Thymus (tissue), 11 donors: ENCODE measurements around the gene PCCA. TPM values are rescaled to one million over a fixed set of nuclear protein-coding genes. Genes with fewer than 3 reads are reported as not detected.

ENCODE experiments used
- DNase-seq, 9 donors: peaks; one replicate each; pipeline ENCODE4 v3.0.0-alpha.2; 2013; ENCODE audit warnings: low spot score in 9 of 9, low read depth in 6 of 9, missing footprints in 1 of 9
- H3K27ac ChIP-seq, 2 donors: one replicate each; pipeline ENCODE4 v1.5.1; 2013; ENCODE audit warnings: control low read depth in 1 of 2, low read depth in 1 of 2, low read length in 1 of 2, mild to moderate bottlenecking in 1 of 2, moderate library complexity in 1 of 2
- H3K27me3 ChIP-seq, 2 donors: one replicate each; pipeline ENCODE4 v1.5.1; 2013; ENCODE audit warnings: low read length in 1 of 2; ENCODE audit not compliant: control insufficient read depth in 2 of 2, insufficient read depth in 1 of 2
- H3K36me3 ChIP-seq, 2 donors: one replicate each; pipeline ENCODE4 v1.5.1; 2013; ENCODE audit warnings: low read length in 1 of 2, mild to moderate bottlenecking in 1 of 2, moderate library complexity in 1 of 2; ENCODE audit not compliant: control insufficient read depth in 2 of 2, insufficient read depth in 2 of 2
- H3K4me1 ChIP-seq, 2 donors: one replicate each; pipeline ENCODE4 v1.5.1; 2013; ENCODE audit warnings: low read length in 2 of 2; ENCODE audit not compliant: control insufficient read depth in 2 of 2, insufficient read depth in 2 of 2
- H3K4me3 ChIP-seq, 2 donors: one replicate each; pipeline ENCODE4 v1.5.1; 2013; ENCODE audit warnings: low read length in 2 of 2, control low read depth in 1 of 2, mild to moderate bottlenecking in 1 of 2
- H3K9me3 ChIP-seq, 2 donors: one replicate each; pipeline ENCODE4 v1.5.1; 2013; ENCODE audit warnings: low read length in 1 of 2, mild to moderate bottlenecking in 1 of 2; ENCODE audit not compliant: control insufficient read depth in 2 of 2, insufficient read depth in 1 of 2
- WGBS: extraction: QIAGEN DNeasy Blood & Tissue Kit; methylation state at CpG from one replicate; pipeline ENCODE4 v1.1.7; 2013; 5-methylcytosine and 5-hydroxymethylcytosine counted together
- polyA plus RNA-seq: library from polyadenylated mRNA; stranded (reverse); fragments of 200-250 nt; gene quantifications from one replicate; pipeline ENCODE4 v1.2.3, GENCODE V29; 2013
- total RNA-seq: library from RNA; stranded (reverse); fragments of 120-200 nt; gene quantifications from one replicate; pipeline ENCODE4 v1.2.4, GENCODE V29; 2013
- donor health status: healthy.

Gene PCCA
- total and polyA plus RNA-seq, 2 donors = 17.9 to 18.2 TPM

DNA sequence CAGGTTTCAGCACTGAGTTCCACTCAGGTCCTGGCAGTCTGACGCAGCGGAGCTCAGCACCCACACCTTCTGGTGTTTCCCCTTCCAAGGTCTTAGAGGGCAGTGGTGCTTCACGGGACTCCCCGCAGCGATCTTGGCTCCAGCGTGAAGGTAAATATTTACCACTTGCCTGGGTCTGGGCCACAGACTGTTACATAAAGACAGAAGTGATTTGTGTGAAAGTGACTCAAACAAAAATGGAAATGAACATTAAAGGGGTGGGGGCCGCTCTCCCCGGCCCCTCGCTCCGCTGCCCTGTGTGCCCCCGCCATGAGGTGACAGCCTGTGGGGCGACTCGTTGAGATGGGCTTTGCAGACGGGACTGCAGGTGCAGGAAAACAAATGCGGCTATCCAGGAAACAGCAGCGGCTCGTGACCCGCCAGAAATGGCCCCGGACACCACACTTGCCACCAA is 444.7 kb downstream of the PCCA start:
- H3K27ac ChIP-seq = no peak overlapping the region
- H3K4me1 ChIP-seq = no peaks in the 10 kb centered on the region
- H3K36me3 ChIP-seq = no peaks in the 10 kb centered on the region
- no peak for DNase-seq
- peaks cover 0 to 8% of the 10 kb centered on the region in 2 donors for H3K9me3 ChIP-seq
- no peak overlapping the region for H3K4me3 ChIP-seq
- WGBS = 97% methylated on average over 19 of the region's 19 CpGs
- no peaks in the 10 kb centered on the region for H3K27me3 ChIP-seq

- 98% methylated on average over 13 of the region's 13 CpGs for WGBS
- no peak overlapping the region for H3K4me3 ChIP-seq
- no peak overlapping the region for H3K27ac ChIP-seq
- no peaks in the 10 kb centered on the region for H3K4me1 ChIP-seq
- peaks cover 0 to 8% of the 10 kb centered on the region in 2 donors for H3K9me3 ChIP-seq
- no peaks in the 10 kb centered on the region for H3K36me3 ChIP-seq
- H3K27me3 ChIP-seq = no peaks in the 10 kb centered on the region
- no peak for DNase-seq
These were observed 445.4 kb downstream of the PCCA start for GRCh38 chr13:100534147-100534843.

GRCh38 chr13:100534911-100535310 is 446.0 kb downstream of the PCCA start:
- H3K4me1 ChIP-seq = no peaks in the 10 kb centered on the region
- no peak overlapping the region for H3K27ac ChIP-seq
- no peak overlapping the region for H3K4me3 ChIP-seq
- DNase-seq = no peak
- H3K36me3 ChIP-seq = no peaks in the 10 kb centered on the region
- peaks cover 0 to 8% of the 10 kb centered on the region in 2 donors for H3K9me3 ChIP-seq
- WGBS = 98% methylated on average over 6 of the region's 6 CpGs
- no peaks in the 10 kb centered on the region for H3K27me3 ChIP-seq

DNA sequence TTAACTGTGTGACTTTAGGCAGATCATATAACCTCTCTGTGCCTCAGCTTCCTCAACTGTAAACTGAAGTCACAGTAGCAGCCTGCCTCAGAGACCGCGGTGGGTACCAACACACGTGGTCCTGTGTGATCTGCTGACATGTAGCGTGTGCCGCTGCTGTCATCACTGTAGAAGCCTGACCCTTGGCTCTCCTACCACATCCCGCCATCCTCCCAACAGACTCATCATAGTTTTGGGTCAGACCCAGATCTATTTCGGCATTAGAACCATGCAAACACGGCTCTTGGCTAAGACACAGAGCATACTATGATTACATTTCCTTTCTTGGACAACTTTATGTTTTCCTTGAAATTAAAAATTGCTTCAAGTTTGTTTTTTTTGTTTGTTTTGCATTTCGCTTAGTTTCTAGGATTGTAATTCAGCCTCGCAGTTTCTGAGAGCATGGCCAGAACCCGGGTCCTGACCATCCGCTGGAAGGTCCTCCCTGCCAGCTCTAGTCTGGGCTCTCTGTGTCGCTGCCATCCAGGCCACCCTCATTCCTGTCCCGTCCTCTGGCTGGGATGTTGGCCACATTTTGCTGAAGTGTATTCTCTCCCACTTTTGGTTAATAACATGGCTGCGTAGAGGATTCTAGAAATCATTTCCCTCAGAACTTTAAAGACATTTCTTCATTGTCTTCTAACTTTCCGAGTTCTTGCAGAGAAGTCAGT is 446.7 kb downstream of the PCCA start:
- H3K4me3 ChIP-seq = no peak overlapping the region
- 96% methylated on average over 16 of the region's 16 CpGs for WGBS
- DNase-seq = no peak
- no peaks in the 10 kb centered on the region for H3K27me3 ChIP-seq
- peaks cover 0 to 8% of the 10 kb centered on the region in 2 donors for H3K9me3 ChIP-seq
- H3K4me1 ChIP-seq = peaks cover 0 to under 1% of the 10 kb centered on the region in 2 donors
- no peak overlapping the region for H3K27ac ChIP-seq
- H3K36me3 ChIP-seq = no peaks in the 10 kb centered on the region

DNA sequence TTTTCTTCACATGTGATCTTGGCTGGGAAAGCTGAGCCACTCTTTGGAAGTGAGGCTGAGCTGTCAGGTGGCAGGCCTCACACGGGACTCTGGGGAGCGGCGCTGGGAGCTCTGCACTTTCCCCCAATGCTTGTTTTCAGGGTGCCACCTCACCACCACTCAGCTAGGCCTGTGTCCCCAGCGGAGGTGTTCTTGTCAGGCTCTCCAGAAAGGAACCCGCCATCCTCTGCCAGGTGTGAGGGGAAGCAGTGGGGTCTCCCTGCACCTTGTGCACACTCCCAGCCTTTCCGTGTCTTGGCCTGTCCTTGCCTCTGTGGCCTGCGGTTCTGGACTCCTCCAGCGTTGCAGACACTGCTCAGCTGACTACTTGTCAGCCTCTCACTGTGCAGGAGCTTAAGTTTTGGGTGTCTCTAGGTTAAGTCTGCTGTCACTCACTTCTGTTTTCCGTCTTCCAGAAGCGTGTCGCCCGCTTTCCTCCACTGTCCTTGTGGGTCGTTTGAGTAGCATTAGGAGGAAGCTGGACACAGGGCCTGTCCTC is 447.8 kb downstream of the PCCA start:
- H3K27ac ChIP-seq = no peak overlapping the region
- peaks cover 0 to 8% of the 10 kb centered on the region in 2 donors for H3K9me3 ChIP-seq
- no peak overlapping the region for H3K4me3 ChIP-seq
- DNase-seq = no peak
- 95% methylated on average over 13 of the region's 13 CpGs for WGBS
- peaks cover 0 to 5% of the 10 kb centered on the region in 2 donors for H3K4me1 ChIP-seq
- no peaks in the 10 kb centered on the region for H3K27me3 ChIP-seq
- no peaks in the 10 kb centered on the region for H3K36me3 ChIP-seq

DNA sequence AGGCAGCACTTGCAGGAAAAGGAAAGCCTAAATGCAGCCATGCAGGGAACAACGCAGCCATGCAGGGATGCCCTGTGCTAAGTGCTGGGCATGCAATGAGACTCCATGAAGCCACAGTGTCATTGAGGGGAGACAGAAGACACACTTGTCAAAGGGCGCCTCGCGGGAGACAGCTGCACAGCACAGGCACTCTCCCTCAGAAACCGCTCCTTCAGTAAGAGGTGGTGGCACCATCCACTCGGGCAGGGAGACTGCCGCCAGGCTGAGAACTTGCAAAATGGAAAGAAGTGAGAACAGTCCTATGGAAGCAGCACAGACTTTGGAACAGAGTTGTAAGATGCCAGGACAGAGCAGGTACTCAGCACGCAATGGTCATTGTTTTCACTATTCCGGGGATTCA is 448.6 kb downstream of the PCCA start:
- no peaks in the 10 kb centered on the region for H3K27me3 ChIP-seq
- WGBS = 97% methylated on average over 9 of the region's 9 CpGs
- H3K4me1 ChIP-seq = peaks cover 0 to 10% of the 10 kb centered on the region in 2 donors
- no peaks in the 10 kb centered on the region for H3K36me3 ChIP-seq
- H3K4me3 ChIP-seq = no peak overlapping the region
- no peak for DNase-seq
- H3K27ac ChIP-seq = no peak overlapping the region
- peaks cover 0 to 8% of the 10 kb centered on the region in 2 donors for H3K9me3 ChIP-seq

DNA sequence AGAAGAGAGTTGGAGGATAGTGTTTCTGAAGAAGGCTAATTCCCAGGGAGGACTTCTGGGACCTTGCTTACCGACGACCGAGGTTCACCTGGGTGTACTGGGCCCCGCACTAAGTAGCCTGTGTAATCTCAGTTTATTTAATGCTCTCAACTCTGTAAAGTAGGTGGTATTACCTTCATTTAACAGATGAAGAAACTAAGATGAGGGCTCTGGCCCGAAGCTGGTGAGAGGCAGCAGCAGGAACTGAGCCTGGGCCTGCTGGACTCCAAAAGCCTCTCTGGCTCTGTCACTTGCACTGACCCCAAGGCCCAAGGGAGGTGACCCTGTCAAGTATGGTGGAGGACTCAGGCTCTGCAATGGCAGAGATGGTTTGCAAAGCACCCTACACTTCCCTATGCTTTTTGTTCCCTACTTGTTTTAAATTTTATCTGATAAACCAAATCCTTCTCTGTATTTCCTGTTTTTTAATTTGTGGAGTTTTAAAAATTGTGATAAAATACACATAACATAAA is 449.1 kb downstream of the PCCA start:
- no peak overlapping the region for H3K4me3 ChIP-seq
- H3K27me3 ChIP-seq = no peaks in the 10 kb centered on the region
- no peak for DNase-seq
- H3K36me3 ChIP-seq = no peaks in the 10 kb centered on the region
- H3K9me3 ChIP-seq = peaks cover 0 to 6% of the 10 kb centered on the region in 2 donors
- 97% methylated on average over 5 of the region's 5 CpGs for WGBS
- no peak overlapping the region for H3K27ac ChIP-seq
- H3K4me1 ChIP-seq = peaks cover 0 to 13% of the 10 kb centered on the region in 2 donors

DNA sequence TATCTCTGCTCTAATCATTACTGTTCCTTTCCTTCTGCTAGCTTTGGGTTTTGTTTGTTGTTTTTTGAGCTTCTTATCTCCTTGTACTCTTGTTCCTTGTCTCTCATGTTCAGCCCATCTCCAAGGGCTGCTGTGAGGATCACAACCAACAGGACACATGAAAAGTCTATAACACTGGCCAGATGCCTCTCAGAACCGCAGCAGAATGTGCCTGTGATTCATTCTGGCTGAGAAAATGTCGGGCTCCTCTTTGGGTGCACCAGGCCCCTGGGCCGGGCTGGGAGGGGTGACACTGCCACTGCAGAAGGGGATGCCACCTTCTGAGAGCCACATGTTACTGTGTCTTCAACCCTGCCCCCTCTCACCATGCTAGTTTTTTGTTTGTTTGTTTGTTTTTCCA is 451.7 kb downstream of the PCCA start:
- H3K36me3 ChIP-seq = no peaks in the 10 kb centered on the region
- H3K27ac ChIP-seq = no peak overlapping the region
- DNase-seq = no peak
- no peaks in the 10 kb centered on the region for H3K27me3 ChIP-seq
- H3K9me3 ChIP-seq = no peaks in the 10 kb centered on the region
- 96% methylated on average over 3 of the region's 3 CpGs for WGBS
- no peak overlapping the region for H3K4me3 ChIP-seq
- H3K4me1 ChIP-seq = peaks cover 0 to 13% of the 10 kb centered on the region in 2 donors
